GM21526 (cell line): ENCODE measurements around the gene CBFA2T2.
"Not testable (repeated sequence)": the region's sequence is repeated elsewhere in the genome, so short reads cannot be mapped to it uniquely, and the experiment has no call there.

Source experiments
- ATAC-seq: cut with Tn5 transposase; IDR thresholded peaks from one replicate; pipeline ENCODE4 v1.9.1; 2021; ENCODE audit warnings: moderate library complexity; ENCODE audit not compliant: unreplicated experiment, low FRiP score

The CBFA2T2 gene

DNA sequence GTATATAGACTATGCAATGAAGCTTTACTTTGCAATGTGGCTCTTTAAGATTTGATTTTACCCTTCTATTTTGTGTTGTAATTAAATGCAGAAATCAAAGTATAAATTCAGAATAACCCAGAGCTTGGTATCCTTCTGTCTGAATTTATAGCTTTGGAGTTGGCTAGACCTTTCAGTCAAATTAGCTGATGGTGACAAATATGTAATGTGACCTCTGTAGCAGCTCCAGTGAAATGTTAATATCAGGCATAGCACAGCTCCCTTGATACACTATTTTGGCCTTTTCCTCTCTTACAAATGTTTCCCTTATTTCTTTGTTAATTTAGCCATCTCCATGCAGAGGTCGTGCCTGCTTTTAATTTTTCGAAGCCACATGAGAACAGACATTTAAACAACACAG lies 11.1 kb downstream of the CBFA2T2 start:
- no peak for ATAC-seq

DNA sequence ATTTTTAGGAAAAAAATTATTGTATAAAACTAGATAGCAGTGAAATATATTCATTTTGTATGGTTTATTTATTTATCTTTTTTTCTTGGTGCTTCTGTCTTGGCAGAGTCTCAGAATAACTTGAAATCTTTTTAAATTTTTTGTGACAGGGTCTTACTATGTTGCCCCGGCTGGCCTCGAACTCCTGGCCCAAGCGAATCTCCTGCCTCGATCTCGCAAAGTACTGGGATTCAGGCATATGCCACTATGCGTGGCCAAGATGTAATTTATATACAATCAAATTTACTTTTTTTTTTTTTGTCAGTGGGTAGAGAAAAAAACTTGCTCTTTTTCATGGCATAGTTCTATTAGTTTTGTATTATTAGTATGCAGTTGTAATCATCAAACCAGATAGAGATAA lies 13.7 kb downstream of the CBFA2T2 start:
- no peak for ATAC-seq

GRCh38 chr20:33506576-33506975 lies 16.7 kb downstream of the CBFA2T2 start:
- ATAC-seq: no peak

- ATAC-seq: no peak
Measured at GRCh38 chr20:33507461-33507860, 17.6 kb downstream of the CBFA2T2 start.

DNA sequence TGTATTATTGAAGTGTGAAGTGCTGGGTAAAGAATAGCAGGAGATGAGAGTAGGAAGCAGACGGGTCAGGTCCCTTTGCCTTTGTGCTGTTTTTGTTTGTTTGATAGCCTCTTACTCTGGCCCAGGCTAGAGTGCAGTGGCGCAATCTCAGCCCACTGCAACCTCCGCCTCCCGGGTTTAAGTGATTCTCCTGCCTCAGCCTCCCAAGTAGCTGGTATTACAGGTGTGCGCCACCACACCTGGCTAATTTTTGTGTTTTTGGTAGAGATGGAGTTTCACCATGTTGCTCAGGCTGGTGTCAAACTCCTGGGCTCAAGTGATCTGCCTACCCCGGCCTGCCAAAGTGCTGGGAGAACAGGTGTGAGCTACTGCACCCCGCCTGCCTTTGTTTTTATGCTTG lies 18.1 kb downstream of the CBFA2T2 start:
- not testable (repeated sequence) for ATAC-seq

DNA sequence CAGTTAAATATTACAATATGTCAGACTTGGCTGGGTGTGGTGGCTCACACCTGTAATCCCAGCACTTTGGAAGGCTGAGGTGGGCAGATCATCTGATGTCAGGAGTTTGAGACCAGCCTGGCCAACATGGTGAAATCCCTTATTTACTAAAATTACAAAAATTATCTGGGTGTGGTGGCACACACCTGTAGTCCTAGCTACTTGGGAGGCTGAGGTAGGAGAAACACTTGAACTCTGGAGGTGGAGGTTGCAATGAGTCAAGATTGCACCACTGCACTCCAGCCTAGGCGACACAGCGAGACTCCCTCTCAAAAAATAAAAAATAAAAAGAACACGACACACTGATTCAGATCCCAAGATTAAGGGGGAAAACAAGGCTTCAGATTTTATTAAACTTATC lies 19.2 kb downstream of the CBFA2T2 start:
- ATAC-seq: not testable (repeated sequence)

- ATAC-seq: not testable (repeated sequence)
Measured at GRCh38 chr20:33511876-33512275, 22.0 kb downstream of the CBFA2T2 start.

DNA sequence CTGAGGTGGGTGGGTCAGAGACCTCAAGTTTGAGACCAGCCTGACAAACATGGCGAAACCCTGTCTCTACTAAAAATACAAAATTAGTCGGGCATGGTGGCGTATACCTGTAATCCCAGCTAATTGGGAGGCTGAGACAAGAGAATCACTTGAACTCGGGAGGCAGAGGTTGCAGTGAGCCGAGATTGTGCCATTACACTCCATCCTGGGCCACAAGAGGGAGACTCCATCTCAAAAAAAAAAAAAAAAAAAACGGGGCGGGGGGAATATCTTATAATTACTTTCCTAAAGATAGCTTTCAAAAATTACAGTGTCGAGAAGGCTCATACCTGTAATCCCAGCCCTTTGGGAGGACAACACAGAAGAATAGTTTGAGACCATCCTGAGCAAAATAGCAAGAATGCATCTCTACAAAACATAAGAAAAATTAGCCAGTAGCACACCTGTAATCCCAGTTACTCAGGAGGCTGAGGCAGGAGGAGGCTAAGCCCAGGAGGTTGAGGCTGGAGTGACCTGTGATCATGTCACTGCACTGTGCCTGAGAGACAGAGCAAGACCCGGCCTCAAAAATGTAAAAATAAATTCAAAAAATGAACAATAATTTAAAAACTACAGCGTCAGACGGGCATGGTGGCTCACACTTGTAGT lies 25.8 kb downstream of the CBFA2T2 start:
- no peak for ATAC-seq

GRCh38 chr20:33516882-33517281 lies 27.0 kb downstream of the CBFA2T2 start:
- no peak for ATAC-seq

GRCh38 chr20:33518071-33518470 lies 28.2 kb downstream of the CBFA2T2 start:
- no peak for ATAC-seq

- ATAC-seq: no peak
Measured at GRCh38 chr20:33521461-33521860, 31.6 kb downstream of the CBFA2T2 start.

- ATAC-seq: no peak
Measured at GRCh38 chr20:33522256-33522820, 32.4 kb downstream of the CBFA2T2 start.

DNA sequence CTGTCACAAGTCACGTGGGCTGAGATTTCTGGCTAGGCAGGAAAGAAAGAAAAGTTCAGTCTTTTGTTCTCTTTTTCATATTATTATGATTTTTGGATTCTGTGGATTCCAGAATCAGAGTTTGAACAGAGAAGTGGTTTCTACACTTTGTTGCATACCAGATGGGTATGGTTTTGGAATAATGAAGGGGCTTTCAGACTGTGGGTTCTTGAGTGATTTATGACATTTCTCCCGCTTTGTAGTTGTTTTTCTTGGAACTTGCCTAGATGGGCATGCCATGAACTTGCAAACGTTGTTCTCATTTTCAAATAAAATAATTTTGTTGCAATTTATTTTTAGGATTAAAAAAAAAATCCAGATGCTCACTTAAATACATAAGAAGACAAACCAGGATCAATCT lies 34.4 kb downstream of the CBFA2T2 start:
- ATAC-seq: no peak

DNA sequence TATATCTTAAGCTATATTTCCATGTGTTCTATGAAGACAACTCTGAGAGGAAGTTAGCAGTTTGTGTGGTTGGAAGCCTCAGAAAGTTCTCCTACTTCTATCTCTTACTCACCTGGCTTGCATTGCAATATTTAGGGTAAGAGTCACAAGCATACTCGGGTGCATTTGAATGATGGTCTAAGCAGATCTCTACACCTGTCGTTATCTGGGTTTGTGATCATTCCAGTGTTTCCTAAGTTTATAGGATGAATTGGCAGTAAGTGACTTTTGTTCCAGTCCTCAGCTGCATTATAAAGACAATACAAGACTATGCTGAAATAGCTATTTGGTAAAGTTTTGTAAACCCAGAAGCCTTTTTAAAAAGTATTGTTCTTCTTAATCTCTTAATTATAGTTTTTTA lies 36.9 kb downstream of the CBFA2T2 start:
- ATAC-seq: no peak

DNA sequence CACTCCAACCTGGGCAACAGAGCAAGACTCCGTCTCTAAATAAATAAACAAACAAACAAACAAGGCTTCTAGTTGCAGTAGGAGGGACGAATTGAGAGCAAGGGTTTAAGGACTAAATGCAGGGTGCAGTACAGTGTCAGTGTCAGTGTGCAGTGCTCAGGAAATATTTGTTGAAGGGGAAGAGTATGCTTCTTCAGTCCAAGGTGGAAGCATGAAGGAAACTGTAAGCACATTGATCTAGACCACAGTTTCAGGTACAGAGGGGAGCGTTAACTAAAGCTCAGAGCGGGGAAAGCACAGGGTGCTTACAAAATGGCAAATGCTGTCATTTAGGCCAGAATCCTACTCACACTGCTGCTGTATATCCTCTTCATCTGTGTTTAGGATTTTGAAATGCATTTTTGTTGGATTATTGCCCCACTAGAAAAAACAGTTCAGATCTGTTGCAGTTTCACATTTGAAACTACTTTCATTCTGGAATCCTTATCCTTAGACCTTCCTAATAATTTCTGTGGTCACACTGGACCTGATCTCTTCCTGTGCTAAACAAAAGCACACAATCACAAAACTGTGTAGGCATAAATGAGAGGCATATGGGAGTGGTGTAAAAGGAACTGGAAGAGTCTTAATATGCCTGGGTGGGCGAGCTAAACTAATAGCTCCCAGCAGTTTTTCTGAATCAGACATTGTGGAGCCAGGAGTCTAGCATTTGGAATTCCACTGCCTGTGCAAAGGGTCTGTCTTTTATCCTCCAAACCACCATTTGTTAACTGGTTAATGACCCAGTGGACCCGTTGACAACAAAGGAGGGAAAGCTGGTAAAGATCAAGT lies 41.4 kb downstream of the CBFA2T2 start:
- no peak for ATAC-seq

- ATAC-seq: no peak
Measured at GRCh38 chr20:33531885-33532284, 42.0 kb downstream of the CBFA2T2 start.

DNA sequence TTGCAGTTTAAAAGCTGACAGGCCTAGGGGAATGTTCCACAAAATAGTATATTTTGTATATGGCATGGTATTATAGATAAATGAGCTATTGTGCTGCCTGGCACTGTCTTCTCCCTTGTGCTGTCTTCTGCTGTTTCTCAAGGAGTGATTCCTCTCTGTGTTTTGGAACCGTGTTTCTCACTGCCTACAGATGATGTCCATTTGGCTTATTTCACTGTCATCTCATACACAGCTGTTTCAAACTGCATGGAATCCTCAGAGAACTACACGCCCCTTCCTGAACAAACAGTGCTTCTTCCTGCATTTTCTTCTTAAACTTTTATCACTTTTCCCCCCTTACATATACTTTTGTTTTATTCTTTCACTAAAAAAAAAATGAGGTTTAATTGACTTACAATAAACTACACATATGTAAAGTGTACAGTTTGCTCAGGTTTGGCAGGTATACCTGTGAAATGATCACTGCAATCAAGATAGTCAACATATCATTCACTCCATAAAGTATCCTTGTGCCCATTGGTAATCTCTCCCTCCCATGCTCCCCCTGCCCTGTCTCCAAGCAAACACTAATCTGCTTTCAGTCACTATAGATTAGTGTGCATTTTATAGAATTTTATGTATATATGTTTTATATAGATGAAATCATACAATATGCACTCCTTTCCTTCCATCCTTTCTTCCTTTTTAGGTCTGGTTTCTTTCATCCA lies 43.0 kb downstream of the CBFA2T2 start:
- ATAC-seq: no peak

GRCh38 chr20:33535717-33536116 lies 45.8 kb downstream of the CBFA2T2 start:
- ATAC-seq: not testable (repeated sequence)

DNA sequence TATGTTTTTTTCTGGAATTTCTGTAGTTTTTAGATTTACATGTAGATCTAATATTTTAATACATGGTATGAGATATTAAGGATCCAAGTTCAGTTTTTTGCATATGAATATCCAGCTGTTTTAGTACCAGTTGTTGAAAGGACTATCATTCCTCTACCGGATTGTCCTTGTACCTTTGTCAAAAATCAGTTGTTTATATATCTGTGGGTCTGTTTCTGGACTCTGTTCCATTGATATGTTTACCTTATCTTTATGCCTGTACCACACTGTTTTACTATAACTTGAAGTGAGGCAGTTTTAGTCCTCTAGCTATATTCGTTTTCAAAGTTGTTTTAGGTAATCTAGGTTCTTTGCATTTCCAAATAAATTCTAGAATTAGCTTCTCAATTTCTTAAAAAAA lies 47.7 kb downstream of the CBFA2T2 start:
- no peak for ATAC-seq

DNA sequence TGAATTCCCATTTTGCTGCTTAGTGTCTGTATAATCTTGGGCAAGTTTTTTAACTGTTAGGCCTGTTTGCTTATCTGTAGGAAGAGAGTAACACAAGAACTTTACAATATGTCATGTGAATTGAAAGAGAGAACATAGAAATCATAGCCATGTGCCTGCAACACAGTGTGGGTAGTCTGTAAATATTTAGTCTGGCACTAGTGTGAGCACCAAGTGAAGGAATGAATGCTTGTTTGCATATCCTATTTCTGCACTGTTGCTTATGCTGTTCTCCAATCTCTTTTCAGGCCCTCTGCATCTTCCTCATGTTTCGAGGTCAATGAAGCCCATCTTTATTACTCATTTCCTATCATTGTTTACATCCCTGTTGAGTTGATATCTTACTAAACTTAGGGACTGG lies 49.2 kb downstream of the CBFA2T2 start:
- ATAC-seq: no peak

DNA sequence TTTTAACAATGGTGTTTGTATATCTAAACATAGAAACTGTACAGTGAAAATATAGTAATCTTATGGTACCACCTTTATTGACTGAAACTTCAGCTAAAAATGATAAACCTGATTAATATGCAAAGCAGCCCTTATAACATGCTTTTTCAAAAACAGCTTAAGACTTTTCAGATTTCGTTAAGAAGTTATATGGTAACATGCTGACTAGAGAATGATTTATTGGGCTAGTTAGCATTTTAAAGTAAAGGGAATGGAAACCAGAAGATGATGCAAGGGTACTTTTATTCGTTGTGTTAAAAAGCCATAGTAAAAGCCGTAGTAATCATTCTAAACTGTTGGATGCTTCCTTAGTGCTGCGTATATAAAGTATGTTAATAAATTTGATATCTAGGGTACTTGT lies 50.5 kb downstream of the CBFA2T2 start:
- ATAC-seq: no peak
